IMR-90 (cell line): ENCODE results near the gene C10orf62. TPM values are rescaled to one million over a fixed set of nuclear protein-coding genes. Genes with fewer than 3 reads are reported as not detected.

Source experiments
- ATAC-seq: fragments of 200-7000 bp; cut with Tn5 transposase; 2 replicates; pipeline ENCODE4 v1.9.1; 2020; ENCODE audit warnings: low read depth, mild to moderate bottlenecking, moderate library complexity
- BruUV-seq: library from RNA; stranded (reverse); fragments of 400-500 nt; replicated peaks from 2 replicates; lab custom pipeline; 2021; lab: Mats Ljungman, UMichigan
- CTCF ChIA-PET: fragments of 300-600 bp; formaldehyde crosslinking; extraction: SDS; loops from one replicate; lab custom pipeline; 2021; ENCODE audit warnings: antibody characterized with exemption; lab: Yijun Ruan, JAX
- POLR2A ChIA-PET: fragments of 300-600 bp; sonication (Branson Sonifier 250); formaldehyde crosslinking; loops from one replicate; lab custom pipeline; 2022; ENCODE audit warnings: antibody characterized with exemption; ENCODE audit not compliant: unreplicated experiment; lab: Charles Lee
- DNase-seq: peaks from one replicate; pipeline ENCODE4 v3.0.0; 2013
- H2AFZ ChIP-seq: replicated peaks from 2 replicates; pipeline ENCODE3; 2013; ENCODE audit warnings: low read length, mild to moderate bottlenecking; ENCODE audit not compliant: poor library complexity
- H2AK5ac ChIP-seq: 2 replicates; pipeline ENCODE4 v1.6.1; 2013; ENCODE audit warnings: low read depth, low read length, inconsistent platforms
- H2AK9ac ChIP-seq: replicated peaks from 2 replicates; pipeline ENCODE3; 2013; ENCODE audit warnings: mild to moderate bottlenecking, low read depth, low read length, moderate library complexity; ENCODE audit not compliant: poor library complexity
- H2BK120ac ChIP-seq: 2 replicates; pipeline ENCODE4 v1.6.1; 2013; ENCODE audit warnings: low read depth, low read length, inconsistent platforms
- H2BK15ac ChIP-seq: 3 replicates; pipeline ENCODE4 v1.6.1; 2013; ENCODE audit warnings: low read depth, low read length, inconsistent platforms
- H2BK20ac ChIP-seq: 2 replicates; pipeline ENCODE4 v1.6.1; 2013; ENCODE audit warnings: low read depth, mild to moderate bottlenecking, inconsistent platforms, low read length, moderate library complexity
- H2BK5ac ChIP-seq: 2 replicates; pipeline ENCODE4 v1.6.1; 2013; ENCODE audit warnings: mild to moderate bottlenecking, low read depth, low read length, inconsistent platforms; ENCODE audit not compliant: poor library complexity, severe bottlenecking
- H3K14ac ChIP-seq: replicated peaks from 2 replicates; pipeline ENCODE4 v1.6.1; 2013; ENCODE audit warnings: low read depth, low read length, inconsistent platforms
- H3K18ac ChIP-seq: 2 replicates; pipeline ENCODE4 v1.6.1; 2013; ENCODE audit warnings: low read depth, low read length, control low read depth
- H3K23ac ChIP-seq: 2 replicates; pipeline ENCODE4 v1.6.1; 2013; ENCODE audit warnings: low read depth, low read length, inconsistent platforms
- H3K27ac ChIP-seq: 2 replicates; pipeline ENCODE4 v1.5.1; 2013; ENCODE audit warnings: mild to moderate bottlenecking, control low read depth, low read length; ENCODE audit not compliant: insufficient read depth
- H3K27me3 ChIP-seq: 2 replicates; pipeline ENCODE4 v1.6.1; 2013; ENCODE audit warnings: low read length; ENCODE audit not compliant: control insufficient read depth, insufficient read depth
- H3K36me3 ChIP-seq: 2 replicates; pipeline ENCODE4 v1.6.1; 2013; ENCODE audit warnings: low read length, mixed read lengths; ENCODE audit not compliant: control insufficient read depth, insufficient read depth
- H3K4ac ChIP-seq: 2 replicates; pipeline ENCODE4 v1.6.1; 2013; ENCODE audit warnings: low read depth, low read length, inconsistent platforms
- H3K4me1 ChIP-seq: 2 replicates; pipeline ENCODE4 v1.6.1; 2013; ENCODE audit warnings: low read length, mixed read lengths; ENCODE audit not compliant: control insufficient read depth, insufficient read depth
- H3K4me2 ChIP-seq: 2 replicates; pipeline ENCODE4 v1.6.1; 2013; ENCODE audit warnings: low read depth, mild to moderate bottlenecking, control low read depth, low read length, moderate library complexity
- H3K4me3 ChIP-seq: 2 replicates; pipeline ENCODE4 v1.5.1; 2013; ENCODE audit warnings: low read depth, mild to moderate bottlenecking, control low read depth, low read length, moderate library complexity; ENCODE audit not compliant: insufficient read depth
- H3K56ac ChIP-seq: 2 replicates; pipeline ENCODE4 v1.6.1; 2013; ENCODE audit warnings: low read length, inconsistent platforms; ENCODE audit not compliant: insufficient read depth; ENCODE audit errors: extremely low read depth
- H3K79me1 ChIP-seq, 2 experiments: 2 replicates each; pipeline ENCODE4 v1.6.1; 2013; ENCODE audit warnings: low read length in 2 of 2, inconsistent platforms in 1 of 2, low read depth in 1 of 2
- H3K9ac ChIP-seq: 2 replicates; pipeline ENCODE4 v1.6.1; 2013; ENCODE audit warnings: low read depth, low read length, control low read depth
- H3K9me1 ChIP-seq: 2 replicates; pipeline ENCODE4 v1.6.1; 2013; ENCODE audit warnings: low read length, inconsistent platforms; ENCODE audit not compliant: insufficient read depth
- H3K9me3 ChIP-seq: 2 replicates; pipeline ENCODE4 v1.6.1; 2013; ENCODE audit warnings: low read length; ENCODE audit not compliant: control insufficient read depth, insufficient read depth
- H4K20me1 ChIP-seq: 2 replicates; pipeline ENCODE4 v1.6.1; 2013; ENCODE audit warnings: low read length, inconsistent platforms; ENCODE audit not compliant: insufficient read depth
- H4K5ac ChIP-seq: 2 replicates; pipeline ENCODE4 v1.6.1; 2013; ENCODE audit warnings: mild to moderate bottlenecking, low read depth, low read length, control low read depth
- H4K8ac ChIP-seq, 2 experiments: 2 replicates each; pipeline ENCODE4 v1.6.1; 2013; ENCODE audit warnings: low read depth in 2 of 2, low read length in 2 of 2, control low read depth in 1 of 2, inconsistent platforms in 1 of 2
- H4K91ac ChIP-seq: 2 replicates; pipeline ENCODE4 v1.6.1; 2013; ENCODE audit warnings: low read depth, low read length, inconsistent platforms; ENCODE audit not compliant: insufficient read depth
- FOS ChIP-seq: fragments of 150-350 bp; IDR thresholded peaks from 2 replicates; pipeline ENCODE4 v1.6.1; 2016; ENCODE audit warnings: low read depth, low read length
- MAZ ChIP-seq: IDR thresholded peaks from 2 replicates; pipeline ENCODE4 v1.6.1; 2012; ENCODE audit warnings: low read depth, mild to moderate bottlenecking, low read length, improper control_type of control experiment, moderate library complexity, borderline replicate concordance
- NFE2L2 ChIP-seq: fragments of 150-350 bp; IDR thresholded peaks from 2 replicates; pipeline ENCODE4 v1.6.1; 2016; ENCODE audit warnings: low read depth, mild to moderate bottlenecking, low read length
- WGBS, 2 experiments: methylation state at CpG; one replicate each; pipeline versions ENCODE4 v1.1.5 to v1.1.7; 2013; ENCODE audit warnings: missing lambda C conversion rate in 2 of 2; ENCODE audit not compliant: insufficient read length in 1 of 2; ENCODE audit errors: extremely low coverage in 2 of 2; 5-methylcytosine and 5-hydroxymethylcytosine counted together
- dilution Hi-C: fragments of 300-500 bp; cut with HindIII; formaldehyde crosslinking; loops from one replicate; pipeline ENCODE4 v1.14.3; 2018; ENCODE audit warnings: low sequenced_read_pairs; ENCODE audit not compliant: unreplicated experiment
- in situ Hi-C: fragments of 300-500 bp; cut with MboI; formaldehyde crosslinking; loops from 3 replicates; pipeline ENCODE4 v1.14.3; 2019; ENCODE audit warnings: low sequenced_read_pairs, inconsistent platforms, mixed read lengths
- intact Hi-C: fragments of 100-400 bp; cut with micrococcal nuclease; formaldehyde crosslinking; loops from 2 replicates; pipeline ENCODE4 v1.10.0; 2022
- polyA plus RNA-seq, 3 experiments: library from polyadenylated mRNA; depleted of rRNA; stranded (reverse); fragments of >200 nt; gene quantifications; 2 replicates each; pipeline ENCODE4 v1.2.3, GENCODE V29; 2012; ENCODE audit warnings: low replicate concordance in 1 of 3
- total RNA-seq: library from RNA; depleted of rRNA; stranded (reverse); fragments of >200 nt; gene quantifications from 2 replicates; pipeline ENCODE4 v1.2.3, GENCODE V29; 2012

The C10orf62 gene
- total and polyA plus RNA-seq, 2 of the 4 experiments (the other 2 are of a cell fraction) = not detected

GRCh38 chr10:97618733-97619132 is 29.2 kb downstream of the C10orf62 start:
- WGBS, 2 experiments = no CpG with 5 or more reads among the region's 4 CpGs
- no peak overlapping the region for H3K56ac ChIP-seq
- H3K79me1 ChIP-seq = no peaks in the 10 kb centered on the region
- BruUV-seq = no TSS peak
- H2BK15ac ChIP-seq = no peak overlapping the region
- H3K9me3 ChIP-seq = no peaks in the 10 kb centered on the region
- no peaks in the 10 kb centered on the region for H3K27me3 ChIP-seq
- H3K4ac ChIP-seq = no peak overlapping the region
- H2BK120ac ChIP-seq = no peak overlapping the region
- dilution Hi-C loops = no loop called here
- H4K5ac ChIP-seq = no peak overlapping the region
- no peak overlapping the region for H4K91ac ChIP-seq
- H2AFZ ChIP-seq = no peak overlapping the region
- ChIA-PET CTCF (no interaction called here), POLR2A (no interaction called here)
- in situ Hi-C loops = no loop called here
- H4K8ac ChIP-seq = no peak overlapping the region
- no peak overlapping the region for H3K9ac ChIP-seq
- no peak for TF ChIP-seq NFE2L2
- no peak for TF ChIP-seq MAZ
- no peak for TF ChIP-seq FOS
- no peak overlapping the region for H2AK9ac ChIP-seq
- H2BK20ac ChIP-seq = no peak overlapping the region
- no peaks in the 10 kb centered on the region for H3K4me1 ChIP-seq
- H3K4me3 ChIP-seq = no peak overlapping the region
- intact Hi-C loops = no loop called here
- H3K9me1 ChIP-seq = no peaks in the 10 kb centered on the region; the same call in 1 of the 2 replicates
- H4K20me1 ChIP-seq = no peaks in the 10 kb centered on the region
- H2BK5ac ChIP-seq = no peak overlapping the region
- H3K4me2 ChIP-seq = no peak overlapping the region
- no peak overlapping the region for H3K23ac ChIP-seq
- no peak overlapping the region for H3K27ac ChIP-seq
- DNase-seq (no peak), ATAC-seq (no peak)
- H3K14ac ChIP-seq = no peak overlapping the region
- H2AK5ac ChIP-seq = no peak overlapping the region
- peaks cover 5% of the 10 kb centered on the region for H3K36me3 ChIP-seq
- H3K18ac ChIP-seq = no peak overlapping the region
